Astrocyte of the hippocampus (primary cell): ENCODE measurements around the gene PEX5L.
A peak's percentile ranks its signal among the peaks of the same experiment; 100 is the strongest.

Experiments used
- DNase-seq: peaks from one replicate; pipeline ENCODE4 v3.0.0; 2011; ENCODE audit warnings: low read depth, low spot score

PEX5L gene

GRCh38 chr3:179775416-179776122 lies 261.2 kb downstream of the PEX5L start:
- no peak for DNase-seq

- DNase-seq = peak; percentile 9
Measured at GRCh38 chr3:179772297-179772696, 264.4 kb downstream of the PEX5L start.

GRCh38 chr3:179771797-179772196 lies 264.9 kb downstream of the PEX5L start:
- no peak for DNase-seq

- no peak for DNase-seq
Measured at GRCh38 chr3:179769411-179770247, 267.1 kb downstream of the PEX5L start.

GRCh38 chr3:179768080-179768479 lies 268.7 kb downstream of the PEX5L start:
- peak; percentile 73 for DNase-seq

- DNase-seq = no peak
Measured at GRCh38 chr3:179766416-179767133, 270.2 kb downstream of the PEX5L start.

GRCh38 chr3:179765396-179765795 lies 271.3 kb downstream of the PEX5L start:
- peak; percentile 45 for DNase-seq

GRCh38 chr3:179760944-179761343 lies 275.8 kb downstream of the PEX5L start:
- DNase-seq = peak; percentile 10

- DNase-seq = peak; percentile 51
Measured at GRCh38 chr3:179750720-179751328, 285.9 kb downstream of the PEX5L start.

GRCh38 chr3:179745716-179746115 lies 291.0 kb downstream of the PEX5L start:
- DNase-seq = no peak

- DNase-seq = no peak
Measured at GRCh38 chr3:179745079-179745478, 291.7 kb downstream of the PEX5L start.
